RWPE1 (cell line): ENCODE measurements around the gene SERPINA3.

Experiments used
- CTCF ChIA-PET: fragments of 350-600 bp; sonication (Branson Sonifier 250); formaldehyde crosslinking; extraction: SDS; loops from one replicate; lab custom pipeline; 2021; lab: Yijun Ruan, JAX
- POLR2A ChIA-PET: fragments of 400-600 bp; formaldehyde crosslinking; extraction: SDS; loops from one replicate; lab custom pipeline; 2020; ENCODE audit warnings: antibody characterized with exemption; ENCODE audit not compliant: low non-redundant PET; lab: Yijun Ruan, JAX
- DNase-seq: peaks from one replicate; pipeline ENCODE4 v3.0.0; 2012; ENCODE audit warnings: low spot score
- H3K27ac ChIP-seq: fragments of 450-650 bp; 2 replicates; pipeline ENCODE4 v1.5.1; 2017
- CTCF ChIP-seq: fragments of 450-650 bp; conservative IDR thresholded peaks from 2 replicates; pipeline ENCODE4 v1.5.1; 2017; ENCODE audit warnings: low read depth, mild to moderate bottlenecking

SERPINA3 gene

GRCh38 chr14:94654071-94654861 lies 42.1 kb downstream of the SERPINA3 start:
- no peak for DNase-seq
- ChIA-PET CTCF (interaction anchor here (0.6 to 0.8 kb wide), 2 partner anchors 16 to 518 kb away, joined by 4 to 6 read pairs; no protein-coding TSS in a partner anchor), POLR2A (no interaction called here)
- no peak for TF ChIP-seq CTCF
- H3K27ac ChIP-seq: no peak overlapping the region

GRCh38 chr14:94655169-94655710 lies 43.0 kb downstream of the SERPINA3 start:
- ChIA-PET CTCF (no interaction called here), POLR2A (no interaction called here)
- TF ChIP-seq CTCF: no peak
- no peak overlapping the region for H3K27ac ChIP-seq
- no peak for DNase-seq

GRCh38 chr14:94656043-94656442 lies 43.9 kb downstream of the SERPINA3 start:
- no peak overlapping the region for H3K27ac ChIP-seq
- POLR2A ChIA-PET: no interaction called here
- DNase-seq: no peak
- CTCF ChIA-PET: no interaction called here
- TF ChIP-seq CTCF: no peak

GRCh38 chr14:94659256-94659655 lies 47.1 kb downstream of the SERPINA3 start:
- ChIA-PET CTCF (no interaction called here), POLR2A (no interaction called here)
- DNase-seq: no peak
- H3K27ac ChIP-seq: no peak overlapping the region
- TF ChIP-seq CTCF: no peak

- no peak for TF ChIP-seq CTCF
- DNase-seq: no peak
- ChIA-PET CTCF (interaction anchor here (0.6 kb wide), 1 partner anchor 723 kb away, joined by 3 read pairs; no protein-coding TSS in a partner anchor), POLR2A (no interaction called here)
- H3K27ac ChIP-seq: no peak overlapping the region
These were observed 47.7 kb downstream of the SERPINA3 start for GRCh38 chr14:94659901-94660300.

GRCh38 chr14:94660306-94660946 lies 48.2 kb downstream of the SERPINA3 start:
- no peak for DNase-seq
- CTCF ChIA-PET: interaction anchor here (0.6 kb wide), 1 partner anchor 723 kb away, joined by 3 read pairs; no protein-coding TSS in a partner anchor
- TF ChIP-seq CTCF: no peak
- POLR2A ChIA-PET: no interaction called here
- no peak overlapping the region for H3K27ac ChIP-seq
